Heart right ventricle (tissue), 16 donors: Measurements from ENCODE around the gene USP2. TPM values are rescaled to one million over a fixed set of nuclear protein-coding genes. Genes with fewer than 3 reads are reported as not detected.

Experiments used
- ATAC-seq, 8 donors: fragments of 200-7000 bp; cut with Tn5 transposase; one replicate each; pipeline ENCODE4 v1.9.1; 2020; ENCODE audit warnings: mild to moderate bottlenecking in 8 of 8, moderate library complexity in 8 of 8, moderate number of reproducible peaks in 1 of 8
- DNase-seq, 2 donors: peaks; one replicate each; pipeline ENCODE4 v3.0.0-alpha.2; 2020
- H3K27ac ChIP-seq, 10 donors: fragments of 200-600 bp; sonication (generic) in 2 of 10; one replicate each; pipeline versions ENCODE4 v1.5.0 to v1.8.0; 2020 to 2022; ENCODE audit warnings: mild to moderate bottlenecking in 3 of 10
- H3K27me3 ChIP-seq, 7 donors: fragments of 200-600 bp; one replicate each; pipeline ENCODE4 v1.8.0; 2021 to 2022; ENCODE audit warnings: mild to moderate bottlenecking in 2 of 7
- H3K36me3 ChIP-seq, 9 donors: fragments of 200-600 bp; sonication (generic) in 1 of 9; one replicate each; pipeline versions ENCODE4 v1.5.0 to v1.8.0; 2020 to 2022; ENCODE audit warnings: mild to moderate bottlenecking in 2 of 9
- H3K4me1 ChIP-seq, 9 donors: fragments of 200-600 bp; sonication (generic) in 1 of 9; one replicate each; pipeline versions ENCODE4 v1.5.0 to v1.8.0; 2020 to 2022; ENCODE audit warnings: mild to moderate bottlenecking in 4 of 9
- H3K4me3 ChIP-seq, 10 donors: fragments of 200-600 bp; sonication (generic) in 2 of 10; one replicate each; pipeline versions ENCODE4 v1.5.0 to v1.8.0; 2020 to 2022; ENCODE audit warnings: mild to moderate bottlenecking in 7 of 10, moderate library complexity in 2 of 10
- H3K9me3 ChIP-seq, 11 donors: fragments of 200-600 bp in 10 of 11; sonication (generic) in 2 of 11; one replicate each; pipeline versions ENCODE4 v1.5.0 to v1.8.0; 2013 to 2022; ENCODE audit warnings: mild to moderate bottlenecking in 2 of 11, control low read depth in 1 of 11, moderate library complexity in 1 of 11
- WGBS, 2 donors: extraction: QIAGEN DNeasy Blood & Tissue Kit; methylation state at CpG; one replicate each; pipeline ENCODE4 v1.1.7; 2013; ENCODE audit warnings: inconsistent platforms in 1 of 2; 5-methylcytosine and 5-hydroxymethylcytosine counted together
- intact Hi-C, 10 donors: fragments of 100-400 bp; cut with DNase I; formaldehyde crosslinking; loops; one replicate each; pipeline versions ENCODE4 v1.11.1 to v1.14.2; 2022
- polyA plus RNA-seq, 2 donors: library from polyadenylated mRNA; stranded (reverse); fragments of 200-250 nt; gene quantifications; one replicate each; pipeline ENCODE4 v1.2.3, GENCODE V29; 2013
- total RNA-seq, 10 donors: library from RNA; stranded (reverse); fragmentation: NEBNext Ultra II Directional in 3 of 10; extraction: Animal tissue kit (Norgen Biotek cat#: 25700) in 3 of 10; gene quantifications; one replicate each; pipeline versions ENCODE4 v1.2.1 to v1.2.4, GENCODE V29; 2021 to 2023
- TF ChIP-seq, protein P1 (sequence below), 9 donors: fragments of 200-600 bp; sonication (generic) in 2 of 9; IDR thresholded peaks; one replicate each; pipeline versions ENCODE4 v1.5.0 to v1.8.0; 2021 to 2022; ENCODE audit warnings: antibody characterized with exemption in 9 of 9, mild to moderate bottlenecking in 5 of 9, moderate library complexity in 1 of 9
- donor health status: Arrhythmogenic right ventricular cardiomyopathy.
- donor health status: ischemic (EF 13 %, LVEDD 7.1; RV severe dilation, severe dysfunction).
- donor health status: healthy with polysubstance abuse.
- donor health status: DM: no; HTN: yes; CAD: no.
- donor health status: DM: no; HTN: no; CAD: no.
- donor health status: ischemic (EF 25% LVEDD 6.9; RV normal size, moderate dysfunction).
- donor health status: ischemic (EF 25% LVEDD 5.7; RV mildly dilated, moderate dysfunction).
- donor health status: healthy.
- donor health status: DM: yes; HTN: yes; CAD: no.
- donor health status: Ischemic cardiomyopathy.
- donor health status: ischemic (EF 35%, LVEDD 5.7; RV mildly dilated, moderate dysfunction).
- donor health status: nonischemic (EF 11% LVEDD 7.7; RV severe dilation, severe dysfunction).
- donor health status: DM: yes; HTN: yes; CAD: no.
- donor health status: PGD.
- donor health status: ischemic (EF 29% LVEDD 5.4; RV normal size, mild dysfunction).
- donor health status: nonischemic (EF 23%, LVEDD 6.1; RV moderate dilation, normal function).

USP2 gene
- total and polyA plus RNA-seq, 12 donors, result 42.0 to 183 (median 130) TPM

DNA sequence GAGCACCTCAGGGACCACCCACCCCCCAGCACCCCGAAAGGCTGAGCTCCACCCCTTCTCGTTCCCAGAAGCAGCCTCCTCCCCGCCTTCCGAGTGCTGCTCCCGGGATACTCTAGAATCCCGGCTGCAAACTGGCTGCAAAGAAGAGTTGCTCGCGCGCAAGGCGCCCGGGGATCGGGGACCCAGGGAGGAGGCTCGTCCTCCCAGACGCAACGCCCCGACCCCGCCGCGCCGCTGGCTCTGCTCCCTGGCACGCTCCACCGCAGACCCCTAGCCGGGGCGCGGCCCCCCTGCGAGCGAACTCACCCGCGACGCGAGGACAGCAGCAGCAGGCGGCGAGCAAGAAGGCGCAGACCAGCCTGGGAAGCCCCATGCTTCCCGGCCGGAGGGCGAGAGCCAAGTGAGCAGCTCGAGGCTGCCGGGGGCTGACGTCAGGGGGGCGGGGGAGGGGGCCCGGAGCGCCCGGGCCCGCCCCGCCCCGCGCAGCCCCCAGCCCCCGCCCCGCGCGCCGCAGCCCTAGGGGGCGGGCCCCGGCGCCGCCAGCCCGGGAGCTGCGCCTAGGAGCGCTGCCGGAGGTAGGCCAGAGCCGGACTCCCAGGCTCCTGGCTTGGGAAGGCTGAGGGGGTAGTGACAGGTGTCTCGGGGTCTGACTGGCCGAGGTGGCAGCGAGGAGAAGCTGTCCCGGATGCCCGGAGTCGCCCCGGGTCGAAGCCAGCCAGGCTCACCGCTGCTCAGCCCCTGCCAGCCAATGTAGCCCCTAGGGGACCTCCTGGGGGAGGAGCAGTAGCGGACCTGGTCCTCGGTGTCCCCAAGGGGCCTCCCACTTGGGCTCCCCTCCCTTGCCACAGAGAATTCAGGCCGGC lies 64.5 kb downstream of the USP2 start, which contains the start of gene MCAM:
Gene MCAM (minus strand): TSS at position 402 of the 863 bp plus-strand sequence. CDS start 29 bp downstream, at position 373.
- TF ChIP-seq, protein P1, sequence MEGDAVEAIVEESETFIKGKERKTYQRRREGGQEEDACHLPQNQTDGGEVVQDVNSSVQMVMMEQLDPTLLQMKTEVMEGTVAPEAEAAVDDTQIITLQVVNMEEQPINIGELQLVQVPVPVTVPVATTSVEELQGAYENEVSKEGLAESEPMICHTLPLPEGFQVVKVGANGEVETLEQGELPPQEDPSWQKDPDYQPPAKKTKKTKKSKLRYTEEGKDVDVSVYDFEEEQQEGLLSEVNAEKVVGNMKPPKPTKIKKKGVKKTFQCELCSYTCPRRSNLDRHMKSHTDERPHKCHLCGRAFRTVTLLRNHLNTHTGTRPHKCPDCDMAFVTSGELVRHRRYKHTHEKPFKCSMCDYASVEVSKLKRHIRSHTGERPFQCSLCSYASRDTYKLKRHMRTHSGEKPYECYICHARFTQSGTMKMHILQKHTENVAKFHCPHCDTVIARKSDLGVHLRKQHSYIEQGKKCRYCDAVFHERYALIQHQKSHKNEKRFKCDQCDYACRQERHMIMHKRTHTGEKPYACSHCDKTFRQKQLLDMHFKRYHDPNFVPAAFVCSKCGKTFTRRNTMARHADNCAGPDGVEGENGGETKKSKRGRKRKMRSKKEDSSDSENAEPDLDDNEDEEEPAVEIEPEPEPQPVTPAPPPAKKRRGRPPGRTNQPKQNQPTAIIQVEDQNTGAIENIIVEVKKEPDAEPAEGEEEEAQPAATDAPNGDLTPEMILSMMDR (IDR thresholded peaks at IDR 0.05), result no peak

DNA sequence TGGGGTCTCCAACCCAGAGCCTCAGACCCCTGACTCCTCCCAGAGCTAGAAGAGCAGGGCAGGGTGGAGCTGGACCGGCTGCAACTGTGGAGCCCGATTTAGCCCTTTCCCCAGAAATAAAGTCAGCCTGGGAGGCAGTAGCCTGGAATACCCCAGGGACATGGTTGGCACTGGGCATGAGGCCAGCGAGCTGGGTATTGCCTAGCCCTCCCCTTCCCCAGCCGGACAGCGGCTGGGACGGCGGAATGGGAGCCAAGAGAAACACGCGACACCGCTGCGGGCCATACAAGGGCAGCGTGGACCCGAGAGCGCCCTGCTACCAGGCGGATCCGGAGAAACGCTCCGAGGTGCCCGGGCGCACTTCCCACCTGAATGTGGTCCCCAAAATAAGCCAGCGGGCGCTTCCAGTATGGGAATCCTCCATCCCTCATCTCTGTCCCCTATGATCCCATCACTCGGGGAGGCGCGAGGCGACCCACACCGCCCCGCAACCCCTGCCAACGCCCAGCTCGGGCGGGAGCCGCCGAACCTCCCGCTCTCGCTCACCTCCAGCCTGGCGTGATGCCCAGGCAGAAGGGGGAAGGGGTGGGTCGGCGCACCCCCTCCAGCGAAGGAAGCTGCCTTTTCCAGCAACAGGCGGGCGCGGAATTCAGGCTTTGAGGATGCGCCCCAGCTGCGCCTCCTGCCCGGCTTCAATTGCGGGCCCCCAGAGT lies 65.3 kb downstream of the USP2 start:
- Histone ChIP-seq H3K4me3 (peak overlapping the region; percentile 53 to 94 (median 80)), H3K36me3 (peaks cover 0 to 42% (median 26%) of the 10 kb centered on the region in 9 donors), H3K27me3 (peaks cover 0 to 66% (median 0%) of the 10 kb centered on the region in 7 donors), H3K4me1 (peaks cover 11 to 82% (median 55%) of the 10 kb centered on the region in 9 donors), H3K9me3 (no peaks in the 10 kb centered on the region), H3K27ac (peak overlapping the region; percentile 82 to 99 (median 92))
- intact Hi-C loops, result loop anchor here in 2 of 10 donors (5.0 to 10.0 kb wide), 2 partner anchors 109 to 221 kb away; partner anchors contain the start of gene CBL (in 1 of the 2)
- ATAC-seq (peak; percentile 3 to 52 (median 30)), DNase-seq (peak; percentile 65 to 72)
- TF ChIP-seq, protein P1 (IDR thresholded peaks at IDR 0.05), result no peak
- 1% methylated on average over 43 to 46 of the region's 46 CpGs for WGBS, 2 donors

More for the DNA sequence above, 64.5 kb downstream of the USP2 start, which contains the start of gene MCAM:
- Histone ChIP-seq H3K27ac (peak within 1 kb of the TSS; percentile 85 to 99 (median 92)), H3K27me3 (peaks cover 0 to 72% (median 0%) of the 10 kb centered on the region in 7 donors), H3K4me3 (peak within 1 kb of the TSS; percentile 53 to 94 (median 80)), H3K4me1 (peaks cover 11 to 82% (median 63%) of the 10 kb centered on the region in 9 donors), H3K9me3 (no peaks in the 10 kb centered on the region), H3K36me3 (peaks cover 0 to 34% (median 18%) of the 10 kb centered on the region in 9 donors)
- intact Hi-C loops, result loop anchor here in 2 of 10 donors (5.0 to 10.0 kb wide), 2 partner anchors 110 to 222 kb away; partner anchors contain the start of gene CBL (in 1 of the 2)
- ATAC-seq, result peak; percentile 12 to 45 (median 24)
- 0 to 1% methylated on average over 71 to 74 of the region's 74 CpGs for WGBS, 2 donors
- DNase-seq, result peak; percentile 58 to 62

DNA sequence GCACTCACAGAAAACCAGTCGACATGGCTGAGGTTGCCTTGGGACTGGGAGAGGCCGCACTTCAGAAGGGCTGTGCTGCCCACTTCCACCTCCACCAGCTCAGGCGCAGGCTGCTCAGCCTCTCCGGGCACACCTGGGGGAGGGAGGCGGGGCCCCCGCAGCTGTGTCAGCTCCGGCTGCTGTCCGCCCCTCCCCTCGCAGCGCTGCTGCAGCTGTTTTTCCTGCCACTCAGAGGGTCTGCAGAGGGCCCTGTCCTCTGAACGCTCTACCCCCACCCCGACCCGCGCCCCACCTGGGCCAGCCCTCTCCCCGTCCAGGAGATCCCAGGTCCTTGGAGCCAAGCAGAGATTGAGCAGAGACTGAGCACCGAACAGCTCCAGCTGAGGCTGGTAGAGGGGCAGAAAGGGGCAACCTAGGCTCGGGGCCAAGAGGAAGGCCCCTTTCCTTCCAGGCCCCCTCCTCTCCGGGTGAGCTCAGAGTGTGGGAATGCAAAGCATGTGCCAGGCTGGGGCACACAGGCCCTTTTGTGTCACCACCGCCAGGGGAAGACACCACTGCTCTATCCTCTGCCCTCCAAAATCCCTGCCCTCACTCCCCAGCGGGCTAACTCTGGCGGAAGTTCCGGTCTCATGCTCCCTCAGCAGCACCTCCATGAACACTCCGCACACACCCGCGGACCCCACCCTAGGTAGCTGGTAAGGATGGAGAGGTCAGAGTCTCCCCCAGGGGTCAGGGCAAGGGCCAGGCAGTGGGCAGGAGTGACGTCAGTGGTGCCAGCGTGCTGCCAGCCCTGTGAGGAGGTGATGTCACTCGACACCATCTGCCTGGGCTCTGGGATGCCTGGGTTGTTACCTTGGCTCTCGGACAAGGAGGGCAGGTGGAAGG lies 66.1 kb downstream of the USP2 start:
- TF ChIP-seq, protein P1 (IDR thresholded peaks at IDR 0.05), result peak in 2 of 9 donors; percentile 23 to 38
- peak overlapping the region; percentile 82 to 99 (median 92) for H3K27ac ChIP-seq
- peaks cover 11 to 80% (median 51%) of the 10 kb centered on the region in 9 donors for H3K4me1 ChIP-seq
- H3K9me3 ChIP-seq, result no peaks in the 10 kb centered on the region
- ATAC-seq (peak; percentile 9 to 56 (median 30)), DNase-seq (peak; percentile 32 to 53)
- 16% methylated on average over 29 of the region's 29 CpGs for WGBS, 2 donors
- H3K4me3 ChIP-seq, result peak overlapping the region; percentile 53 to 94 (median 80)
- peaks cover 0 to 58% (median 0%) of the 10 kb centered on the region in 7 donors for H3K27me3 ChIP-seq
- H3K36me3 ChIP-seq, result peaks cover 0 to 50% (median 33%) of the 10 kb centered on the region in 9 donors
- intact Hi-C loops, result loop anchor here in 2 of 10 donors (5.0 to 10.0 kb wide), 2 partner anchors 108 to 221 kb away; partner anchors contain the start of gene CBL (in 1 of the 2)
